ENCODE measurements around the gene LYSMD2. TPM values are rescaled to one million over a fixed set of nuclear protein-coding genes. Genes with fewer than 3 reads are reported as not detected.

Gene LYSMD2
- total RNA-seq, 2 donors from 2014 or later, result 7.6 to 8.5 TPM

DNA sequence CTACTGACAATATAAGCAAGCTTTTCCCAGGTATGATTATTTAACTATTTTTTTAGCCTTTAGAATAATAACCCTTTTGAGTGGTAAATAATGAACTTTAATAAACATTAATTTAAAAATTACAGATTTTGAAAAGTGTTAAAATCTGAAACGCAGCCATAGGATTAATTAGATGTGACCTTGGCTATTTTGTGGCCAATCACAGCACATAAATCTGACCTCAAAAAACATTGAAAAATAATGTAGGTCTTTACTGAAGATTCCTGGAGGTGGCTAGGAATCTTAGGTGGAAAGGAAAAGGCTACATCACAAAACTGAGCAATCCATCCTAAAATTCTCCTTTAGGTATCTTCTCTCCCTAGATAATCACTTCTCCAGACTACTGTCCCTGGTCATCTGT lies 38.1 kb downstream of the LYSMD2 start:
- H3K4me3 ChIP-seq, result no peak overlapping the region
- H3K27ac ChIP-seq, result no peak overlapping the region
- no peaks in the 10 kb centered on the region for H3K27me3 ChIP-seq
- H3K9me3 ChIP-seq, result no peaks in the 10 kb centered on the region
- DNase-seq (ENCODE audit: low spot score), result no peak
- TF ChIP-seq, protein P1, sequence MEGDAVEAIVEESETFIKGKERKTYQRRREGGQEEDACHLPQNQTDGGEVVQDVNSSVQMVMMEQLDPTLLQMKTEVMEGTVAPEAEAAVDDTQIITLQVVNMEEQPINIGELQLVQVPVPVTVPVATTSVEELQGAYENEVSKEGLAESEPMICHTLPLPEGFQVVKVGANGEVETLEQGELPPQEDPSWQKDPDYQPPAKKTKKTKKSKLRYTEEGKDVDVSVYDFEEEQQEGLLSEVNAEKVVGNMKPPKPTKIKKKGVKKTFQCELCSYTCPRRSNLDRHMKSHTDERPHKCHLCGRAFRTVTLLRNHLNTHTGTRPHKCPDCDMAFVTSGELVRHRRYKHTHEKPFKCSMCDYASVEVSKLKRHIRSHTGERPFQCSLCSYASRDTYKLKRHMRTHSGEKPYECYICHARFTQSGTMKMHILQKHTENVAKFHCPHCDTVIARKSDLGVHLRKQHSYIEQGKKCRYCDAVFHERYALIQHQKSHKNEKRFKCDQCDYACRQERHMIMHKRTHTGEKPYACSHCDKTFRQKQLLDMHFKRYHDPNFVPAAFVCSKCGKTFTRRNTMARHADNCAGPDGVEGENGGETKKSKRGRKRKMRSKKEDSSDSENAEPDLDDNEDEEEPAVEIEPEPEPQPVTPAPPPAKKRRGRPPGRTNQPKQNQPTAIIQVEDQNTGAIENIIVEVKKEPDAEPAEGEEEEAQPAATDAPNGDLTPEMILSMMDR (IDR thresholded peaks at IDR 0.05), result no peak
- no peaks in the 10 kb centered on the region for H3K4me1 ChIP-seq
- no peaks in the 10 kb centered on the region for H3K36me3 ChIP-seq

DNA sequence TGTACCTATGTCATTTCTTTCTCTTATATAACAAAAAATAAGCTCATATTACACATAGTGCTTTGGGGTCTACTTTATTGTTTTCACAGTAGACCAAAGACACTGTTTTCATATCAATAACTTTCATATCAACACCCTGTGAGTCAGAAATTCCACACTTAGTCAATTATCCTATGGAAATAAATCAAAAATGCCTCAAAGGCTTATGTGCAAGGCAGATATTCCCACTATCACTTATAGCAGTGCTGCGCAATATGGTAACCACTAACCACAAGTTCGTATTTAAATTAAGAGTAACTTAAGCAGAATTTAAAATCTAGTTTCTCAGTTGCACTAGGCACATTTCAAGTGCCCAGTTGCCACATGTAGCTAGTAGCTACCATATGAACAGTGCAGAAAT lies 40.3 kb downstream of the LYSMD2 start:
- TF ChIP-seq, protein P1 (IDR thresholded peaks at IDR 0.05), result no peak
- Histone ChIP-seq H3K4me3 (no peak overlapping the region), H3K36me3 (no peaks in the 10 kb centered on the region), H3K27me3 (no peaks in the 10 kb centered on the region), H3K4me1 (no peaks in the 10 kb centered on the region), H3K9me3 (no peaks in the 10 kb centered on the region), H3K27ac (no peak overlapping the region)
- DNase-seq (ENCODE audit: low spot score), result no peak

DNA sequence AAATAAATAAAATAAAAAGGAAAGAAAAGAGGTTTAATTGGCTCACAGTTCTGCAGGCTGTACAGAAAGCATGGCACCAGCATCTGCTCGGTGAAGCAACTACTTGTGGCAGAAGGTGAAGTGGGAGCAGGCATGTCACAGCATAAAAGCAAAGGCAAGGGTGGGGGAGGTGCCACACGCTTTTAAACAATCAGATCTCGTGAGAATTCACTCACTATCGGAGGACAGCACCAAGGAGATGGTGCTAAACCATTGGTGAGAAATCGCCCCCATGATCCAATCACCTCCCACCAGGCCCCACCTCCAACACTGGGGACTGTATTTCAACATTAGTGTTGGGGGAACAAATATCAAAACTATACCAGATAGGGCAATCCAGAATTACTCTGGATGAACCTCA lies 40.9 kb downstream of the LYSMD2 start:
- Histone ChIP-seq H3K9me3 (no peaks in the 10 kb centered on the region), H3K27ac (no peak overlapping the region), H3K4me1 (no peaks in the 10 kb centered on the region), H3K36me3 (no peaks in the 10 kb centered on the region), H3K27me3 (no peaks in the 10 kb centered on the region), H3K4me3 (no peak overlapping the region)
- no peak for DNase-seq (ENCODE audit: low spot score)
- TF ChIP-seq, protein P1 (IDR thresholded peaks at IDR 0.05), result no peak

DNA sequence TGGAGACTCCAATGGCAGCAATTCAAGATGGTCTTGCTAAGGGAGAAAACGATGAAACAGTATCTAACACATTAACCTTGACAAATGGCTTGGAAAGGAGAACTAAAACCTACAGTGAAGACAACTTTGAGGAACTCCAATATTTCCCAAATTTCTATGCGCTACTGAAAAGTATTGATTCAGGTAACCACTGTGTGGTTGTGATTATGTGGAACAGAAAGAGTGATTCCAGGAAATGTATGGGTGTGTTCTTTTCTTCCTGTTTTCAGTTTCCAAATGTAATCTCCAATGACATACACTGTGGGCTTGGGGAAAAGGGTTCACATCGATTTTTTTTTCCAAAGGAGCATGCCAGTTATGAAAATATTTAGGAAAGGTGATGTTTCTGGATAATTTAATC lies 45.3 kb downstream of the LYSMD2 start:
- TF ChIP-seq, protein P1 (IDR thresholded peaks at IDR 0.05), result no peak
- H3K36me3 ChIP-seq, result no peaks in the 10 kb centered on the region
- H3K27ac ChIP-seq, result no peak overlapping the region
- DNase-seq (ENCODE audit: low spot score), result no peak
- no peaks in the 10 kb centered on the region for H3K9me3 ChIP-seq
- no peak overlapping the region for H3K4me3 ChIP-seq
- H3K27me3 ChIP-seq, result no peaks in the 10 kb centered on the region
- H3K4me1 ChIP-seq, result no peaks in the 10 kb centered on the region

DNA sequence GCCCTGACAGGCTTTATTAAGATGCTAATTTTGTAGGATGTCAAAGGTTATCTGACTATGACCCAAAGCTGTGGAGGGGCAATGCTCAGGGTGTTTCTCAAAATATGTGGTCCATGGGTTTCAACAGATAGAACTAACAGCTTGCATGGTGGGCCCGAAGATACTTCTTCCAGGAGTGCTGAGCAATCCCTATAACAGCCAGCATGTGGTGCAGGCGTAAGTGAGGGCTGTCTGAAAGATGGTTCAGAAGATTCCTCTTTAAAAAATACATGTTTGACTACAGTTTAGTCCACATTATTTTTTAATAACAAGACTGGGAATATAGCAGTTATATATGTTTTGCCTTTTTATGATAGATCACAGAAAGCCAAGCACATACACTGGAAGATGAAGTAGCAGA lies 48.6 kb downstream of the LYSMD2 start:
- Histone ChIP-seq H3K27ac (no peak overlapping the region), H3K4me1 (no peaks in the 10 kb centered on the region), H3K27me3 (no peaks in the 10 kb centered on the region), H3K9me3 (no peaks in the 10 kb centered on the region), H3K36me3 (no peaks in the 10 kb centered on the region), H3K4me3 (no peak overlapping the region)
- DNase-seq (ENCODE audit: low spot score), result no peak
- TF ChIP-seq, protein P1 (IDR thresholded peaks at IDR 0.05), result no peak

DNA sequence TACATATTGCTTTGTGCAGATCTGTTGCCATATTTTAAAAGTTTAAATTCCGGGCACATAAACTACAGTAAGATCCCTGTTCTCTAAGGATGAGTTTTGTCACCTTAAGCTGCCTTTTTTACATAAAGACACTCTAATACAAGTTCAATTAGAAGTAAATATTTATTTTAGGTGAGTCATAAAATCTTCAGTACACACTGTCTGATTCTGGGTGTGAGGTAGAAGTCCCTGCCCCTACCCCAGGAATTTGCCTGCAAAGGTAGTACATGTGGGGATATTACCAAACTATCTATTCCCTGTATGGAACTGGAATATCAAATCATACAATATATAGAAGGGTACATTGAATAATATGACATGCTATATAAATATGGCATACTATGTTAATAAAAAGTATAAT lies 49.9 kb downstream of the LYSMD2 start:
- no peaks in the 10 kb centered on the region for H3K36me3 ChIP-seq
- H3K27me3 ChIP-seq, result no peaks in the 10 kb centered on the region
- no peak for DNase-seq (ENCODE audit: low spot score)
- H3K4me3 ChIP-seq, result no peak overlapping the region
- TF ChIP-seq, protein P1 (IDR thresholded peaks at IDR 0.05), result no peak
- no peak overlapping the region for H3K27ac ChIP-seq
- no peaks in the 10 kb centered on the region for H3K9me3 ChIP-seq
- H3K4me1 ChIP-seq, result no peaks in the 10 kb centered on the region

All from right atrium auricular region (tissue), 2 donors.